EL (cell line): ENCODE data around the gene MAST3.

Source experiments
- DNase-seq: peaks from one replicate; pipeline ENCODE4 v3.0.0-alpha.2; 2016

Gene MAST3

DNA sequence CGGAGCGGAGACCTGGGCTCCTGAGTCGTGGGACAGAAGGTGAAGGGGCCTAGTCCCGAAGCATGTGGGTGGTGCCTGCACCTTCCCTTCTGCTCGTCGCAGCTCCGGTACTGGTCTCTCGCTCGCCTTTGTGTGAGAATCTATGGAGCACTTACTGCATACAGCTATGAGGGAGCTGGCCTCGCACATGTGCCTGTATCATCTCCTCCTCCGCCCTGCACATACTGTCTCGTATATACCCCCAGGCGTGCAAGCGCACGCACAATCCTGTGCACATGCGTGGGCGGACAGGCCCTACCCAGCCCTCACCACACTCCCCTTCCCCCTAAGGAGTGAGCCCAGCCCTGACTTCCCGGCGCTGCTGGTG lies 64.0 kb downstream of the MAST3 start:
- DNase-seq = no peak

DNA sequence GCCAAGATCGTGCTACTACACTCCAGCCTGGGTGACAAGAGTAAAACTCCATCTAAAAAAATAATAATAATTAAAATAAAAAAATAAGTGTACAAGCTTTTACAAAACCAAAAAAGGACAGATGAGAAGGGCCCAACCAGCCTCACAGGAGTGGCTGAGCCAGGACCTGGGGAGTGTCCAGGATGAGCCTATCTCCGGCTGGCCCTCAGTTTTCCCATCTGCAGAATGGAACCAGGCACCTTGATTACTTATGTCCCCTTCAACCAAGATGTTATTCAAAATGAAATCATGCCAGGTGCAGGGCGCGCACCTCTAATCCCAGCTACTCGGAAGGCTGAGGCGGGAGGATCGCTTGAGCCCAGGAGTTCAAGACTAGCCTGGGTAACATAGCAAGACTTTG lies 66.5 kb downstream of the MAST3 start:
- no peak for DNase-seq

DNA sequence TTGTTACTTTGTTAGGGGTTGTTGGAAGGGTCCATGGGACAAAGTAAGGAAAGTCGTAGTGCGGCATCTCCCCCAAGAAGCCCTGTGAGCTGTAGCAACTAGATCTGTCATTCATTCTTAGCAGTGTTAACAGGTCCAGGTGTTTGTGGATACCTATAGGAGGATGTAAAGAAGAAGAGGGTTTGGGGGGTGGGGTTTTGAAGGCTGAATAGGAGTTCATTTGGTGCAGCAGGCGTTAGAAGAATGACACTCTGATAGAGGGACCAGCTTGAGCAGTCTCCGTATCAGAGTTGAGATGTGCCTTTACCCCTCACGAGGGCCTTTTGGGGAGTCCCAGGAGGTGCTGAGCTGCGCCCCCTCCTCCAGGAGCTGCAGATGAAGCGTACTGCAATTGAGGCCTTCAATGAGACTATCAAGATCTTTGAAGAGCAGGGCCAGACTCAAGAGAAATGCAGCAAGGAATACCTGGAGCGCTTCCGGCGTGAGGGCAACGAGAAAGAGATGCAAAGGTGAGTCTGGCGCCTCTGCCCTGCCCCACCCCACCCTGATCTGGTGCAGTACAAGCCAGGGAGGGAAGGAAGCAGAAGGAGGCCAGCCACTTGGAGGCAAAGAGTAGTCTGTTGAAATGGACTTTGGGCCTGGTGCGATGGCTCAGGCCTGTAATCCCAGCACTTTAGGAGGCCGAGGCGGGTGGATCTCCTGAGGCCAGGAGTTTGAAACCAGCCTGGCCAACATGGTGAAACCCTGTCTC lies 68.4 kb downstream of the MAST3 start:
- DNase-seq = no peak

DNA sequence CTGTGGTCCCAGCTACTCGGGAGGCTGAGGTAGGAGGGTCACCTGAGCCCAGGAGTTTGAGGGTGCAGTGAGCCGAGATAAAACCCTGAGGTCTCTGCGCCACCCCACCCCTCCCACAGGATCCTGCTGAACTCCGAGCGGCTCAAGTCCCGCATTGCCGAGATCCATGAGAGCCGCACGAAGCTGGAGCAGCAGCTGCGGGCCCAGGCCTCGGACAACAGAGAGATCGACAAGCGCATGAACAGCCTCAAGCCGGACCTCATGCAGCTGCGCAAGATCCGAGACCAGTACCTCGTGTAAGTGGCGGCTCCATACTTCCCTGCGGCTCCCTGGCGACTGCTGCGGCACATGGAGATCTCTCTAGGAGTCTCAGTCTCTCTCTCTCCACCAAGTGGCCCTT lies 69.4 kb downstream of the MAST3 start:
- DNase-seq = no peak

DNA sequence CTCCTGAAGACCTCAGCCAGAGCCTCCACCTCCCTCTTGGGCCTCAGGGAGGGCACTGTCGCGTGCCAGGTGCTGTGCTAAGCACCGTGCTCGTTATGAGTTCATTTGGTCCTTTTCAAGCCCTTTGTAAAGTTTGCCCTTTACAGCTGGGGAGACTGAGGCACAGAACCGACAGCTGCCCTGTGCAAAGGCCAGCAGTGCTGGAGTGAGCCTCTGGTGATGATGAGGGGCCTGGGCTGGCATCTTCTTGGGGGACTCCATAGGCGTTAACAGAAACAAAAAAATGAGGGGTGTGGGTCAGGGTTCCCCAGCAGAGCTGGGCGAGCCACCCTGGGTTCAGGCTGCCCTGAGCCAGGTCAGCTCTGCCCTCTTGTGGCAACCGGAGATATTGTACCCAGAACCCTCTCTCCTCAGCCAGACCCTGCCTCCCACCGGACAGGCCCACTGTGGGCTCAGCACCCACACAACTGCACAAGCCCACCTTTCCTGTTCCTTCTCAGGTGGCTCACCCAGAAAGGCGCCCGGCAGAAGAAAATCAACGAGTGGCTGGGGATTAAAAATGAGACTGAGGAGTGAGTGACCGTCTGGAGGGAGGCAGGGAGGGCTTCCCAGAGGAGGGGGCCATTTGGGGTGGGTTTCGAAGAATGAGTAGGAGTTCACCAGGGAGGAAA lies 70.5 kb downstream of the MAST3 start:
- DNase-seq = peak; percentile 45

DNA sequence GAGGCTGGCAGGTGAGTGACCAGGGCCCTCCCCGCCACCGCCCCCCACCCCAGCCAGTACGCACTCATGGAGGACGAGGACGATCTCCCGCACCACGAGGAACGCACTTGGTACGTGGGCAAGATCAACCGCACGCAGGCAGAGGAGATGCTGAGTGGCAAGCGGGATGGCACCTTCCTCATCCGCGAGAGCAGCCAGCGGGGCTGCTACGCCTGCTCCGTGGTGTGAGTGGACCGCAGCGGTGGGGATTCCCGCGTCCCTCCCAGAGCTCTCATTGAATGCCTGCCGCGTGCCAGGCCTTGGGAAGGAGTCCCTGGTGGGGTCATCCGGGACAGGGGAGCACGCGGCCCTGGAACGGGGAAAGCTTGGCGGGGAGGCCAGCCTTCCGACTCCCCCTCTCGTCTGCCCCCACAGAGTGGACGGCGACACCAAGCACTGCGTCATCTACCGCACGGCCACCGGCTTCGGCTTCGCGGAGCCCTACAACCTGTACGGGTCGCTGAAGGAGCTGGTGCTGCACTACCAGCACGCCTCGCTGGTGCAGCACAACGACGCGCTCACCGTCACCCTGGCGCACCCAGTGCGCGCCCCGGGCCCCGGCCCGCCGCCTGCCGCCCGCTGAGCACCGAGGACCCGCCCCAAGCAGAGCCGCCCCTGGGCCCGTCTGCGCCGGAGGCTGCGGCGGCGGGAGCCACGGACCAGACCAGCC lies 71.2 kb downstream of the MAST3 start:
- no peak for DNase-seq

DNA sequence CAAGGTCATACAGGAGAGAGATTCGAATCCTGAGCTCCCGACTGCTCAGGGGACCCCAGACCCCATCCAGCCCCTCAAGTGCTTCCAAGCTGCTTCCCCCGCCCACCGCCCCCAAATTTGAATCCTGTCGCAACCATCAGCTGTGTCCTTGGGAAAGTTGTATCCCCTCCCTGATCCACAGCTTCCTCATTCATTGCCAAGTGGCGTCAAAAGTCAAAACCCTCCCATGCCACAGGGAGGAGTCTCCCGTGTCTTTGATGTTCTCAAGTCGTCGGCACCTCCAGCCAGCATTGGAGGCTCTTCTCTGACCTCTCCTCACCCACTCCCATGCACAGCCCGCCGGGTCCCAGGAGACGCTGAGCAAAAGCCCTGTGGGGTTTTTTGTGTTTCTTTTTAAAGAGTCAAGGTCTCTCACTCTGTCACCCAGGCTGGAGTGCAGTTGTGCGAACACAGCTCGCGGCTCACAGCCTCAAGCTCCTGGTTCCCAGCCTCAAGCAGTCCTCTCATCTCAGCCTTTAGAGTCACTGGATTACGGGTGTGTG lies 73.2 kb downstream of the MAST3 start:
- no peak for DNase-seq

DNA sequence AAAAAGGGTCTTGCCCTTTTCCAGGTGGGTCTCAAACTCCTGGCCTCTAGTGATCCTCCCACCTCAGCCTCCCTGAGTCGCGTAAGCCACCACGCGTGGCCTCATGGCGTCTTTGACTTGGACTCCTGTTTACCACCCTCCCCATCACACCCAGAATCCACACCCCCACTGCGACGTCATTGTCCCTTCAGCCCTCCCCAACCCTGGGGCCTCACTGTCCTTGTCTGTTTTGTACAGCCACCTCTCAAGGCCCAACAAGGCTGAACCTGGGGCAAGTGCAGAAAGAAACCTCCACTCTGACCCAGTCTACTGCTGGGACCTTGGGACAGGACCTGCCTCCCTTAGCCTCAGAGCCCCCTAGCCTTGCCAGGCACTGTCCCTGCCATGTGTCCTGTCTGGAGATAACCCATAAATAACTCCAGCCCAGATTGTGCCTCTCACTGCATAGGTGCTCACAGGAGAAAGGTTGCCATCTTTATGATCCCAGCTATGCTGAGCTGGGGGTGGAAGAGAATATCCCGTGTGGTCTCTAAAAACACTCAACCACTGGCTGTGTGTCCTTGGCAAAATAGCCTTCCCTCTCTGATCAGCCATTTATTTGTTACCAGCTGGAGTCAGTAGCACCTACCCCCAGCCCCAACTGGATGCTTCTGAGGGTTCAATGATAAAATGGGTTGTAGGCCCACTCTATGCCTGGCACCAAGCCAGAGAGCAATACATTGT lies 74.2 kb downstream of the MAST3 start:
- DNase-seq = no peak

DNA sequence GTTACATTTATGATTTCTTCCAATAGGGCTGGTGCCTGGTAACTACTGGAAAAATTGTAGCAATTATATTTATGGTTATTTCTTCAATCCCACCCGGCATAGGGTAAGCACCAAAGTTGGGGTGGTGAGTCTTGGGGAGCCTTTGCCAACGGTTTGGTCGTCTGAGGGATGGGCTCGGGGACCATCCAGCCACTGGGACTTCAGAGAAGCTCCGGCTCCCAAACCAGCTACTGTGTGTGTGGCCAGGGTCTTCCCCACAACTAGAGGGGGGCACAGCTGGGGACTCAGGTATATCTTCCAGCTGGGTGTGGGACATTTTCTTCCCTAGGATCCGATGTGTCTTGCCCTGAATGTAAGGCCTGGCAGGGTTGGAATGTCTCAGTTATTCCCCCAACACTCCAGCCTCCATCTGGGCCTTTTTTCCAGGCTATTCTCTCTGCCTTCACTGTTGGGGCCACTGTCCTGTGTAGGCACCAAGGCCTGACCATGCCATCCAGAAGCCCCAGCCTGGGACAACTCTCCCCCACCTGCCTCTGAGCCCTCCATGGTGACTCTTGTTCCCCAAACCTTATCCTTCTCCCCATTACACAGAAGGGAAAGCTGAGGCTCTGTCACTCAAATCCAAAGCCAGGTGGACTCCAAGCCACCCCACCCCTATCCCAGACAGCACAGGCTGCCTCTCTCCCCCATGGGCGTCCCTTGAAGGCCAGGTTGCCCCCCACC lies 74.9 kb downstream of the MAST3 start:
- DNase-seq = no peak

DNA sequence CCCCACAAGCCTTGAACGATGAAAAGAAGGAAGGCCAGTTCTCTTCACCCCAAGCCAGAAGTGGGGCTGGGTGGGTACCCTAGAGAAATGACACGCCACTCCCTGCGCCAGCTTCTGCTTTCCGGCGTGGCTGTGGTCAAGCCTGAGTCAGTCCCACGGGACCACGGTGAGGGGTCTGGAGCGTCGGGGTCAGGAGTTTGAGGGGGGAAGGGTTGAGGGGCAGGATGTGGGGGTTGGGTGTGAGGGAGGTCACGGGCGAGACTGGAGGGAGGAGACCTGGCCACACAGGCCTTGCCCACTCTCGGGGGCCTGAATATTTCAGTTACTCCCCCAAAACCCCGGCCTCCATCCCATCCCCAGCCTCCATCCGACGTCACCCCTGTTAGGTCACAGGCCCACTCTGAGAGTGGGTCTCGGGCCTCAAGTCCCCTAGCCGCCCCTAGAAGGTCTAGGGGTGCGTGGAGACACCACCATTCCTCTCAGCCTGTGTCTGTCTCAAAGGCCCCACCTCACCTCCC lies 75.5 kb downstream of the MAST3 start:
- DNase-seq = no peak

DNA sequence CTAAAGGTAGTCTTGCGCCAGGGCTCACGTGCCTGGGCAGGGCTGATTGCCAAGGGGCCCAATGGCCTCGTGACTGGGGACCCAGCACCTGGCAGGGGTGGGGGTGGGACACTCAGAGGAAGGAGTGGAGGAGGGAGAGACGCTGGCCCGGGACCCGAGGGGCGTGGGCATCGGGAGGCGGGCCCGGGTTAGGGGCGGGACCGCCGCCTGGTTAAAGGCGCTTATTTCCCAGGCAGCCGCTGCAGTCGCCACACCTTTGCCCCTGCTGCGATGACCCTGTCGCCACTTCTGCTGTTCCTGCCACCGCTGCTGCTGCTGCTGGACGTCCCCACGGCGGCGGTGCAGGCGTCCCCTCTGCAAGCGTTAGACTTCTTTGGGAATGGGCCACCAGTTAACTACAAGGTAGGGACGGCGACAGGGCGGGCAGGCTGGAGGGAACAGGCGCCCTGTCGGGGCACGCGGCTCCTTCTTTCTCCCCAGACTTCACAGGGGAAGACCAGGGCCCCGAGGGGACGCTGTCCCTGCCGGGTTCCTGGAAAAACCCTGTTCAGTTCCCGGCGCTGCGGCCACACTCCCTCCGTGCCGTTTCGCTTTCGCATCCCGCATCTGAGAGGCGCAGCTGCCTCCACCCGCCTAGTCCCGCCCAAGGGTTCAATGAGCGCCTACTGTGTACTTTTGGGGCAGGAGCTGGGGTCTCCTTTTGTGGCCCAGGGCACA lies 76.2 kb downstream of the MAST3 start, which contains the start of gene IFI30:
TSS of gene IFI30 (plus strand) at position 242 of the 717 bp plus-strand sequence. CDS start at position 271, 29 bp downstream.
- DNase-seq = peak; percentile 49

DNA sequence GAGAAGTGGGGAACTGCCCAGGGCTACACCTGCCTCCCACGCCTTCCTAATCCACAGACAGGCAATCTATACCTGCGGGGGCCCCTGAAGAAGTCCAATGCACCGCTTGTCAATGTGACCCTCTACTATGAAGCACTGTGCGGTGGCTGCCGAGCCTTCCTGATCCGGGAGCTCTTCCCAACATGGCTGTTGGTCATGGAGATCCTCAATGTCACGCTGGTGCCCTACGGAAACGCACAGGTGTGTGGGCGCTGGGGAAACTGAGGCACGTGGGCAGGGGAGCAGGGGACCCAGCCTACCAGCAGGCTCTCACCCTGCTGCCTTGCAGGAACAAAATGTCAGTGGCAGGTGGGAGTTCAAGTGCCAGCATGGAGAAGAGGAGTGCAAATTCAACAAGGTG lies 77.4 kb downstream of the MAST3 start:
- no peak for DNase-seq

DNA sequence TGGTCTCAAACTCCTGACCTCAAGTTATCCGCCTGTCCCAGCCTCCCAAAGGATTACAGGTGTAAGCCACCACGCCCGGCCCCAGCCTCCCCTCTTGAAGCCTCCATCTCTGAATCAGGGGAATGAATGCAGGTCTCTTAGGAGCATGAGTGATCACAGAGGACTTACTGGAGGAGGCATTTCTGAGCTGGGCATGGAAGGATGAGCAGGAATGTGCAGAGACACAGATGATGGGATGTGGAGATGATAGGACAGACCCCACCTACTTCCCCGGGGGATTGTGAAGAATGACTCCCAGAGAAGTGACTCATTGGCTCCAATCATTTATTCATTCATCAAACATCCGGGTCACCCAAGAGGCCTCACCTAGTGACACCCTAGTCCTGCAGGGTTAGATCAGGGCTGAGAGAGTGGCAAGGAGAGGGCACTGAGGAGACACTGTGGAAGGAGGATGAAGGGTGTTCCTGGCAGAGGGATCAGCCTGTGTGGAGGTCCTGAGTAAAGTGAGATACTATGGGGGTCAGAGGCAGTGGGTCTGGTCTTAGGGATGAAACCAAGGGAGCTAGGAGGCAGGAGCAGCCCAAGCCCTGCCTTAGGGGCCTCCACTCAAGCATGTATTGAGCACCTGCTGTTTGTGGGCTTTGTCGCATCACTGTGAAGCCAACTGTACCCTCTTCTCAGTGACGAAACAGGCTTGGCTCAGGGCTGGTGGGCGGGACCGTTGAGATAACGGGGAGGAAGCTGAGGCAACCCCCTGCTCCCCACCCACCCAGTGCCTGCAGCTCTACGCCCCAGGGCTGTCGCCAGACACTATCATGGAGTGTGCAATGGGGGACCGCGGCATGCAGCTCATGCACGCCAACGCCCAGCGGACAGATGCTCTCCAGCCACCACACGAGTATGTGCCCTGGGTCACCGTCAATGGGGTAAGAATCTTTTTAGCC lies 79.1 kb downstream of the MAST3 start:
- no peak for DNase-seq

DNA sequence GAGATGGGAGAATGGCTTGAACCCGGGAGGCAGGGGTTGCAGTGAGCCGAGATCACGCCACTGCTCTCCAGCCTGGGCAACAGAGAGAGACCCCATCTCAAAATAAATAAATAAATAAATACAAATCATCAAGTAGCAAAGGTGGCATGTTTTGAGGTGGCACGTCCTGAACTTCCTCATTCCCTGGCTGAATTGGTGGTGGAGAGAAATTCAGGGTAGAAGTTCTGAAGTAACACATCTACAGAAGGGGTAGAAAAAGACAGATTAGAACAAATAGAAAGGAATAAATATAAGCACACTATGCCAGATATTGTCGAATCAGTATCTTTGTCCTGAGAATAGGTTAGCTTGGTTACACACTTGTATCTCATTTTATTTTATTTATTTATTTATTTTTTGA lies 82.4 kb downstream of the MAST3 start:
- DNase-seq = no peak

DNA sequence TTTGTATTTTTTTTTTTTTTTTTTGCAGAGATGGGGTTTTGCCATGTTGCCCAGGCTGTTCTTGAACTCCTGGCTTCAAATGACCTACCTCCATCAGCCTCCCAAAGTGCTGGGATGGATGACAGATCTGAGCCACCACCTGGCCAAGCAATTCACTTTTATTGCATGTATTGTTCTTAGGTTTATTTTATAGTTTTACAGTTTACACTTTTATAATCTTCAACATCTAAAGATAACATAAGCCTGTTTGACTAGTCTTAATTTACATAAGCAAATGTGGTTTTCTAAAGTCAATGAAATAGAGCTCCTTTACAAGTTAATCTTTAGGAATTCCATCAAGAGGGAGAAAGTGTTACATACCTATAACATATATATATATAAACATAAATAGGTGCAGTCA lies 86.0 kb downstream of the MAST3 start:
- no peak for DNase-seq

DNA sequence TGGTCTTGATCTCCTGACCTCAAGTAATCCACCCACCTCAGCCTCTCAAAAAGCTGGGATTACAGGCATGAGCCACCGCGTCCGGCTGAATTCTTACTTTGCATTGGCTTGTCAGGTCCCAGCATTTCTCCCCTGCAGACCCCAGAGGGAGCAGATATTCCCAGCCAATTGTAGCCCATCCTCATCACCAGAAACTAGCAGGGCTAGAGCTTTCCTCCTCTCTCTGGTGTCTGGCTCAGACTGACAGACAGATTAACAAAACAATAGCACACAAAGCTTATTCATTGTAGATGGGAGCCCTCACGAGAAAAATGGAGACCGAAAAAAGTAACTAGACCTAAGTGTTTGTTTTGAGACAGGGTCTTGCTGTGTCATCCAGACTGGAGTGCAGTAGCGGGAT lies 88.0 kb downstream of the MAST3 start:
- DNase-seq = no peak

DNA sequence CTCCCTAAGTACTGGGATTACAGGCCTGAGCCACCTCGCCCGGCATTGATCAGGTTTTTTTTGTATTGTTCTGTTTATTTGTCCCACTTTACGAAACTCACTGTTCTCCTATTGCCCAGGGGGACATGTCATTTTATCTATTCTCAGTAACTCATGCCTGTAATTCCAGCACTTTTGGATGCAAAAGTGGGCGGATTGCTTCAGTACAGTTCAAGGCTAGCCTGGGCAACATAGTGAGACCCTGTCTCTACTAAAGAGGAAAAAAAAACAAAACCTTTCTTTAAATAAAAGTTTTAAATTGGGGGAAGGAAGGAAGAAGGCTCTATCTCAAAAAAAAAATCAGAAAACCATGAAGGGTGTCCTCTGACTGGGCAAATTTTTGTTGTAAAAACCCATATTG lies 92.7 kb downstream of the MAST3 start:
- no peak for DNase-seq

DNA sequence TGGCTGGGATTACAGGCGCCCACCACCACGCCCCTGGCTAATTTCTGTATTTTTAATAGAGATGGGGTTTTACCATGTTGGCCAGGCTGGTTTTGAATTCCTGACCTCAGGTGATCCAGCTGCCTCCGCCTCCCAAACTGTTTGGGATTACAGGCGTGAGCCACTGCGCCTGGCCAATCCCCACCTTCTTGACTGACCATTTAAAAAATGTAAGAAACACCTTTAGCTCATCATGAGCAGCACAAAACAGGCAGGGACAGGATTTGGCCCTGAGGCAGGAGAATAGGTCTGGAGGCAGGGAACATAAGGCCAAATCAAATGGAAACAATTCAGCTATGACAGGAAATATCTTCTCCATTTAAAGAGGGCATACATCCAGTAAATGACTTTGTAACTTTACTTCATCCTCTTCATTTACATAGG lies 94.1 kb downstream of the MAST3 start:
- DNase-seq = no peak

DNA sequence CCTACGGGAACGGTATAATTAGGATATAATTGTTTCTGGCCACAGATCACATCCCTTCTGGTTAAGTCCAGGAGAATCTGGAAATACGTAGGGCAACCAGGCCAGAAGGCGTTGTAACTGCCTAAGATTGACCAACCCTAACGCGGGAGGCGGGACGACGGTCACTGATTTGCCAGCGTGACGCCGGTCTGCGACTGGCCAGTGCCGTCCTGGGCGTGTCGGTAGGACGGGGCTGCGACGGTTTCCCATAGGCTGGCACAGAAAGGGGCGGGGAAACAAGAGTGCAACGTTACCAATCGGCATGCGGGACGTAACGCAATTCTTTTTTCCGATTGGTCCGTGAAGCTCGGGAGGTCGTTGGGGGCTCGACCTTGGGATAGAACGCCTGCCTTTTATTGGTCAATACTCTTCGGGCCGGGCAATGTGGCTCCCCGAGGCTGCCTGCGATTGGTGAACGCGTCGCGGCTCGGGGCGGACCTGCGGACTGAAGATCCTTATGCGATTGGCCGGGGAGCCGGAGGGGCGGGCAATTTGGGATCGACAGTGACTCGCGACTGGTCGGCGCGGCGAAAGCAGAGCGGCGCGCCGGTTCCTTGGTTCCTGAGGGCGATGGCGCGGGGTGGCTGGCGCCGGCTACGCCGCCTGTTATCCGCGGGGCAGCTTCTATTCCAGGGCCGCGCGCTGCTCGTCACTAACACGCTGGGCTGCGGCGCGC lies 95.3 kb downstream of the MAST3 start, which contains the start of gene MPV17L2:
TSS of gene MPV17L2 (plus strand) at position 546 of the 715 bp plus-strand sequence. CDS start at position 610, 64 bp downstream.
- DNase-seq = peak; percentile 100
